Neural progenitor cell (in vitro differentiated cells): ENCODE measurements around the gene PWWP3B. TPM values are rescaled to one million over a fixed set of nuclear protein-coding genes. Genes with fewer than 3 reads are reported as not detected.

Experiments used
- DNase-seq: peaks from one replicate; pipeline ENCODE4 v3.0.0-alpha.2; 2016; ENCODE audit warnings: low spot score
- H2AFZ ChIP-seq: fragments of 200-600 bp; sonication (generic); replicated peaks from 2 replicates; pipeline ENCODE4 v1.6.1; 2016; ENCODE audit warnings: antibody characterized with exemption
- H3F3A ChIP-seq: fragments of 200-600 bp; sonication (generic); 2 replicates; pipeline ENCODE4 v1.6.1; 2016; ENCODE audit warnings: antibody characterized with exemption, low read depth
- H3K27ac ChIP-seq: fragments of 200-600 bp; sonication (generic); 2 replicates; pipeline ENCODE4 v1.5.1; 2016; ENCODE audit warnings: mild to moderate bottlenecking
- H3K27me3 ChIP-seq: fragments of 200-600 bp; sonication (generic); 2 replicates; pipeline ENCODE4 v1.6.1; 2016; ENCODE audit warnings: mild to moderate bottlenecking, moderate library complexity
- H3K36me3 ChIP-seq: fragments of 200-600 bp; sonication (generic); 2 replicates; pipeline ENCODE4 v1.5.1; 2016
- H3K4me1 ChIP-seq: fragments of 200-600 bp; sonication (generic); 2 replicates; pipeline ENCODE4 v1.6.1; 2016; ENCODE audit warnings: mixed run types
- H3K4me2 ChIP-seq: fragments of 200-600 bp; sonication (generic); 2 replicates; pipeline ENCODE4 v1.6.1; 2016
- H3K4me3 ChIP-seq: fragments of 200-600 bp; sonication (generic); 2 replicates; pipeline ENCODE4 v1.5.1; 2016
- H3K79me2 ChIP-seq: fragments of 200-600 bp; sonication (generic); 2 replicates; pipeline ENCODE4 v1.6.1; 2016; ENCODE audit warnings: low read depth
- H3K9ac ChIP-seq: fragments of 200-600 bp; sonication (generic); 2 replicates; pipeline ENCODE4 v1.6.1; 2016
- H3K9me3 ChIP-seq: fragments of 200-600 bp; sonication (generic); 2 replicates; pipeline ENCODE4 v1.5.1; 2016; ENCODE audit warnings: low read depth
- H4K20me1 ChIP-seq: fragments of 200-600 bp; sonication (generic); 2 replicates; pipeline ENCODE4 v1.6.1; 2016; ENCODE audit warnings: low read depth
- H3K27ac Mint-ChIP-seq: 3 replicates; pipeline ENCODE4 v1.8.0; 2021; ENCODE audit warnings: mixed read lengths
- H3K27me3 Mint-ChIP-seq: 2 replicates; pipeline ENCODE4 v1.8.0; 2022; ENCODE audit warnings: low read depth, mild to moderate bottlenecking, inconsistent platforms, moderate library complexity, mixed read lengths; ENCODE audit not compliant: insufficient read depth
- H3K36me3 Mint-ChIP-seq: 3 replicates; pipeline ENCODE4 v1.8.0; 2021; ENCODE audit warnings: mixed read lengths
- H3K4me1 Mint-ChIP-seq: 3 replicates; pipeline ENCODE4 v1.8.0; 2021; ENCODE audit warnings: mixed read lengths
- H3K4me3 Mint-ChIP-seq: 3 replicates; pipeline ENCODE4 v1.8.0; 2021; ENCODE audit warnings: mild to moderate bottlenecking, moderate library complexity, mixed read lengths
- H3K9me3 Mint-ChIP-seq: 3 replicates; pipeline ENCODE4 v1.8.0; 2020; ENCODE audit warnings: mixed read lengths
- CTCF ChIP-seq: fragments of 200-600 bp; sonication (generic); IDR thresholded peaks from 2 replicates; pipeline ENCODE4 v1.5.1; 2017; ENCODE audit warnings: antibody characterized with exemption, mild to moderate bottlenecking
- EZH2 ChIP-seq: fragments of 200-600 bp; sonication (generic); IDR thresholded peaks from 2 replicates; pipeline ENCODE4 v1.6.1; 2017; ENCODE audit warnings: antibody characterized with exemption, mild to moderate bottlenecking, moderate library complexity
- EZH2phosphoT487 ChIP-seq: fragments of 200-600 bp; sonication (generic); IDR thresholded peaks from 2 replicates; pipeline ENCODE4 v1.6.1; 2017; ENCODE audit warnings: antibody characterized with exemption
- total RNA-seq: library from RNA; depleted of rRNA; stranded (reverse); fragments of >200 nt; gene quantifications from 2 replicates; pipeline ENCODE4 v1.2.3, GENCODE V29; 2015; ENCODE audit warnings: low replicate concordance

Gene PWWP3B
- total RNA-seq, 1 donor from 2014 or later, result 5.8 TPM

- H3F3A ChIP-seq, result no peaks in the 10 kb centered on the region
- no peaks in the 10 kb centered on the region for H3K27me3 Mint-ChIP-seq
- no peak overlapping the region for H3K4me2 ChIP-seq
- H3K4me3 Mint-ChIP-seq, result no peak overlapping the region
- H3K4me1 Mint-ChIP-seq, result no peaks in the 10 kb centered on the region
- H3K9me3 ChIP-seq, result peaks cover 11% of the 10 kb centered on the region
- H3K27me3 ChIP-seq, result no peaks in the 10 kb centered on the region
- no peak overlapping the region for H2AFZ ChIP-seq
- DNase-seq, result no peak
- no peaks in the 10 kb centered on the region for H3K79me2 ChIP-seq
- H3K4me3 ChIP-seq, result no peak overlapping the region
- no peak for TF ChIP-seq EZH2phosphoT487
- TF ChIP-seq CTCF, result no peak
- TF ChIP-seq EZH2, result no peak
- no peak overlapping the region for H3K27ac Mint-ChIP-seq
- peaks cover 15% of the 10 kb centered on the region for H3K9me3 Mint-ChIP-seq
- no peak overlapping the region for H3K27ac ChIP-seq
- H3K9ac ChIP-seq, result no peak overlapping the region
- H4K20me1 ChIP-seq, result no peaks in the 10 kb centered on the region
- no peaks in the 10 kb centered on the region for H3K36me3 ChIP-seq
- H3K4me1 ChIP-seq, result no peaks in the 10 kb centered on the region
- peaks cover 19% of the 10 kb centered on the region for H3K36me3 Mint-ChIP-seq
These were observed 40.0 kb downstream of the PWWP3B start for GRCh38 chrX:106208154-106208553.

Other genes starting within 250 kb of the PWWP3B start
- gene SERPINA7, start 129.6 kb upstream of the PWWP3B start, total RNA-seq, result not detected in 2 replicates